H1 (cell line): ENCODE data around the gene DNAAF5. TPM values are rescaled to one million over a fixed set of nuclear protein-coding genes. Genes with fewer than 3 reads are reported as not detected.

Source experiments
- ATF2 ChIP-seq: IDR thresholded peaks from 2 replicates; pipeline ENCODE4 v1.6.1; 2012; ENCODE audit warnings: low read length, inconsistent platforms
- BRCA1 ChIP-seq: IDR thresholded peaks from 2 replicates; pipeline ENCODE4 v1.6.1; 2012; ENCODE audit warnings: low read depth, low read length, improper control_type of control experiment
- CEBPB ChIP-seq: IDR thresholded peaks from 2 replicates; pipeline ENCODE4 v1.6.1; 2012; ENCODE audit warnings: low read depth, low read length
- CTCF ChIP-seq, 3 experiments: IDR thresholded peaks; 1 replicate in 2 of 3; 2 replicates in 1 of 3; pipeline versions ENCODE4 v1.5.1 to v1.6.1; 2011; ENCODE audit warnings: low read length in 3 of 3, mild to moderate bottlenecking in 3 of 3, inconsistent platforms in 2 of 3, low read depth in 1 of 3, moderate library complexity in 1 of 3; ENCODE audit not compliant: insufficient read depth in 1 of 3; ENCODE audit errors: control extremely low read depth in 1 of 3
- FOSL1 ChIP-seq: IDR thresholded peaks from 2 replicates; pipeline ENCODE4 v1.6.1; 2011; ENCODE audit warnings: mild to moderate bottlenecking, low read depth, low read length, moderate library complexity; ENCODE audit not compliant: insufficient read depth
- GTF2F1 ChIP-seq: IDR thresholded peaks from 2 replicates; pipeline ENCODE4 v1.6.1; 2012; ENCODE audit warnings: low read depth, low read length, improper control_type of control experiment, borderline replicate concordance
- SIX5 ChIP-seq: IDR thresholded peaks from 2 replicates; pipeline ENCODE4 v1.6.1; 2011; ENCODE audit warnings: mild to moderate bottlenecking, low read depth, low read length
- polyA plus RNA-seq, 7 experiments: library from polyadenylated mRNA; depleted of rRNA in 3 of 7; stranded (reverse) in 5 of 7; unstranded in 2 of 7; fragments of >200 nt in 5 of 7; fragments of 200-250 nt in 2 of 7; gene quantifications; 1 replicate in 5 of 7; 2 replicates in 1 of 7; 4 replicates in 1 of 7; pipeline versions ENCODE4 v1.2.1 to v1.2.3, GENCODE V29; 2011 to 2013; ENCODE audit warnings: missing spikeins in 2 of 7, mixed read lengths in 2 of 7
- total RNA-seq: library from RNA; stranded (reverse); fragmentation: NEBNext Ultra II Directional; extraction: Animal tissue kit (Norgen Biotek cat#: 25700); gene quantifications from 2 replicates; pipeline ENCODE4 v1.2.1, GENCODE V29; 2021

DNAAF5 gene
- total and polyA plus RNA-seq, 2 of the 8 experiments (the other 6 are each of a cell fraction or from before 2014, with no cell fraction given): 55.1 to 95.9 TPM

- TF ChIP-seq CTCF (IDR thresholded peaks at IDR 0.05; ENCODE audit: control extremely low read depth in 1 of 3, insufficient read depth in 1 of 3, low read depth in 1 of 3, low read length in 3 of 3): no peak
- TF ChIP-seq BRCA1: no peak
- no peak for TF ChIP-seq FOSL1
- no peak for TF ChIP-seq CEBPB
- TF ChIP-seq SIX5: no peak
- TF ChIP-seq GTF2F1: no peak
- no peak for TF ChIP-seq ATF2
Observed at GRCh38 chr7:770741-771166, 44.3 kb downstream of the DNAAF5 start (continued).
